Endometrium (tissue), 2 donors: Measurements from ENCODE around the gene SIK2.
A peak's percentile ranks its signal among the peaks of the same experiment; 100 is the strongest.

Experiments
- FAIRE-seq: peaks from 2 replicates; lab custom pipeline; 2012; peaks lifted over from hg19 to GRCh38; lab: Jason Lieb, UNC
- donor health status: control.
- donor health status: control.

SIK2 gene

GRCh38 chr11:111601979-111602864, at the start of gene SIK2:
SIK2 (plus strand) TSS chr11:111602449; CDS start chr11:111602564, 115 bp downstream.
- FAIRE-seq: no peak

- no peak for FAIRE-seq
These were observed 47.7 kb upstream of the SIK2 start for GRCh38 chr11:111554532-111554931.

- FAIRE-seq: no peak
These were observed 47.0 kb upstream of the SIK2 start for GRCh38 chr11:111555255-111555654.

DNA sequence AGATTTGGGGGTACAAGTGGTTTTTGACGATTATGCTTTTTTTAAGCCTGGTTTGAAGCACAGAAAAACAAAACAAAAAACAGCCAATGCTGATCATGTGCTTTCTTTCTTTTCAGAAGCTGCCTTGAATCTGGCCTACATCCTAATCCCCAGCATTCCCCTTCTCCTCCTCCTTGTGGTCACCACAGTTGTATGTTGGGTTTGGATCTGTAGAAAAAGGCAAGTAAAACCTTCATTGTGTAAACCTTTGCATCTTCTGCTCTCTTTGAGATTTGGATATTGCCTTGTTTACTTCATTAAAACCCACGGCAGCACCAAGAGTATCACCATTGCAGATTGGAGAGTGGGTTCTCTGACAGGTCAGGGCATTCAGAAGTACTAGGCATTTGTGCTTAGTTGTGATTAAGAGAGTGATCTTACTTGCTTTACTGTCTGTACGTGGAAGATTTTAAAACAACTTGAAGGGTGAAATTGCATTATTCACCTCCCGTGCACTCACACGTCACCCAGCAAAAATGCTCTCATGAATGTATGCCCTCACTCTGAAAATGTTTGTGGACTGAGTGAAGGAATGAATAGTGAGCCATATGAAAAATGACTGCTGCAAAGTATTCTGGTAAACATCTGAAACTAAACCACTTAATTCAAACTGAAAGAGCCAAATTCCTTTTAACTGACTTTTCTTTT, 44.7 kb upstream of the SIK2 start:
- FAIRE-seq: no peak

GRCh38 chr11:111559800-111560464, 42.3 kb upstream of the SIK2 start:
- FAIRE-seq: no peak

DNA sequence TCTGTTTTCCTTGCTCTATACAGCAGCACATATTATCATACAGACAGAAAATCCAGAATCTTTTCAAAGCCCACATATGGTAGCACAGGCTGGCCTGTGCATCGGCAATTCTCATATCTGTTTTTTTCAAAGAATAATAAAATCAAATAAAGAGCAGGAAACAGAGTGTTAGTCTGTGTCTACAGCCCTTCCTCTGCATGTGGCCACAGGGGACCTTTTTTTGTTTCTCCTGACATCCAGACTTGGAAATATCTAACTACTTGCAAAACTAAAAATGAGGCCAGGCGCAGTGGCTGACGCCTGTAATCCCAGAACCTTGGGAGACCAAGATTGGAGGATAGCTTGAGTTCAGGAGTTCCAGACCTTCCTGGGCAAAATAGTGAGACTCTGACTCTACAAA, 41.4 kb upstream of the SIK2 start:
- no peak for FAIRE-seq

GRCh38 chr11:111561306-111561705, 40.9 kb upstream of the SIK2 start:
- FAIRE-seq: no peak

DNA sequence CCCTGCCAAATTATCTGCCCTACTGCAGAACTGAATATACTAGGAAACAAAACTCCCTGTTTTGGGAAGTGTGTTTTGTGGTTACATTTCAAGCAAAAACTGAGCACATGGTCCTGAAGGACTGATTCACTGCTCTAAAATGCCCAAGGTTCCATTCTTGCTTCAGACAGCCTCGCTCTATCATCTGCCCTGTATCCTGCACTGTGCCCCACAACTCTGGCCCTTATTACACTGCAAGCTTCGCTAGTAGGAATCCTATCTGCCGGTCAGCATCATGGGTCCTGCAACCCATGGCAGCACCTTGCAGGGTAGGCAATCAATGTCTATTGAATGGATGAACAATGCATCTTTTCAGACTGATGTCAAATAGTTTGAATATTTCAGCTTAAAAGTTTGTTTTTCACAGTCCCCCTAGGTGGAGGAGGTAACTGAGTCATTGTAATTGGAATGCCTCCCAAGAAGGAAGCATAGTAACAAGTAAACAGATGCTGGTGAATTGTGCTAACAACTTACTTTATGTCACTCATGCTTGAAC, 40.4 kb upstream of the SIK2 start:
- FAIRE-seq: no peak

DNA sequence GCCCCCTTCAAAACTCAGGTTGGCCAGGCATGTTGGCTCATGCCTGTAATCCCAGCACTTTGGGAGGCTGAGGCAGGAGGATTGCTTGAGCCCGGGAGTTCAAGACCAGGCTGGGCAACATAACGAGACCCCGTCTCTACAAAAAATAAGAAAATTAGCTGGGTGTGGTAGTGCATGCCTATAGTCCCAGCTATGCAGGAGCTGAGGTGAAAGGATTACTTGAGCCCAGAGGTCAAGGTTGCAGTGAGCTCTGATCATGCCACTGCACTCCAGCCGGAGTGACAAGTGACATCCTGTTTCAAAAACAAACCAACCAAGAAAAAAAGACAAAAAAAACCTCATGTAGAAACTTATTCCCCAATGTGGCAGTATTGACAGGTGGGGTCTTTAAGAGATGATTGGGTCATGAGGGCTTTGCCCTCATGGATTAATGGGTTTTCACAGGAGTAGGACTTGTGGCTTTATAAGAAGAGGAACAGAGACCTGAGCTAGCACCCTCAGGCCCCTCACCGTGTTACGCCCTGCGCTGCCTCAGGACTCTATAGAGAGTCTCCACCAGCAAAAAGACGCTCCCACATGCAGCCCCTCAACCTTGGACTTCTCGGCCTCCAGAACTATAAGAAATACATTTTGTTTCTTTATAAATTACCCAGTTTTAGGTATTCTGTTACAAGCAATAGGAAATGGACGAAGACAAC, 39.4 kb upstream of the SIK2 start:
- FAIRE-seq: no peak

- peak; percentile 80 for FAIRE-seq
These were observed 37.0 kb upstream of the SIK2 start for GRCh38 chr11:111565114-111565720.

GRCh38 chr11:111566324-111566723, 35.9 kb upstream of the SIK2 start:
- no peak for FAIRE-seq

DNA sequence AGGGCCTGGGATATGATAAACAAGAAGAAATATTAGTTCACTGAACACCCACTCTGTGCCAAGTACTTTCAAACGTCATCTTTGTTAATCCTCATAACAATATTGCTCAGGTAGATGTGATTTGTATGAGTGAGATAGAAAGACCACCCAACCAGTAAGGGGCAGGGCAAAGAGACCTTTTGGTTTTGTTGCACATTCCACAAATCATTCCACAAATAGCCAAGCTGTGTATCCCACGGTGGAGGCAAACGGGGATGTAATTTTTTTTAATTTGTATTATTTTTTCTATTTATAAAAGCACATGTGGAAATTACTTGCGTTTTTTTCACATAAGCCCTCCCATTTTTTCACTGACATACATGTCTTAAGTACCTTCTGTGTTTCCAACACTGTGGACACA, 32.8 kb upstream of the SIK2 start:
- FAIRE-seq: peak; percentile 91

DNA sequence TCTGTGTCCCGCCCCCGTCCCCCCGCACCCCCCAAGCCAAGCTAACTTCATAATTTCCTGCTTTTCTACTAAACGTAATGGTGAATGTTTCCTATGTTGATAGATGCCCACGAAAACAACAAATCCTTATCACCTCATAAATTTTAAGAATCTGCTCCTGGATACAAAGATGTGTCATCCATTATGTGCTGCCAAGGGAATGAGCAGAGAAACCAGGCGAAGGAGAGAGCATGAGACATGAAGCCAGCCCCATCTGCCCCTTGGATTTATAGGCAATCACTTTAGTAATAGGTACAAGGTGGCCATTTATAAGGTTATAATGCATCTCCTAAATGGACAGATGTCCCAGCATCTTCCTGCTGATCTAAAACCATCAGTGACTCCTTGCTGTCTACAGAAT, 31.5 kb upstream of the SIK2 start:
- FAIRE-seq: no peak

- FAIRE-seq: no peak
These were observed 30.3 kb upstream of the SIK2 start for GRCh38 chr11:111571829-111572501.

DNA sequence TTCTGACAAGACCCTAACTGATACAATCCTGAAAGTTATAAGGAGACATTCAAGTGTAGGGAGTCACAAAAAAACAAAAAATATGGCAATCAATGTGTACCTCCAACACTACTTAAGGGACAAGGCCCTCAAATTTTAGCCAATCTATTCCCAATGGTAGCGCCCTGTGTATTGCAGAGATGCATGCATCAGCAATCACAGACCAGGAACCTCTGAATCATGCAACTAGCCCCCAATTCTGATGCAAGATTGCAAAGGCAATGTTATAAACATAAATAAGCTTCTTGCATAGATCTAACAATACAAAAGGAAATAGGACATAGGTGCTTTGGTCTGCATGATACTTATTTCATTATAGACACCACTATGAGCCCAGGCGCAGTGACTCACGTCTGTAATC, 29.7 kb upstream of the SIK2 start:
- FAIRE-seq: no peak

- no peak for FAIRE-seq
These were observed 28.4 kb upstream of the SIK2 start for GRCh38 chr11:111573821-111574249.

DNA sequence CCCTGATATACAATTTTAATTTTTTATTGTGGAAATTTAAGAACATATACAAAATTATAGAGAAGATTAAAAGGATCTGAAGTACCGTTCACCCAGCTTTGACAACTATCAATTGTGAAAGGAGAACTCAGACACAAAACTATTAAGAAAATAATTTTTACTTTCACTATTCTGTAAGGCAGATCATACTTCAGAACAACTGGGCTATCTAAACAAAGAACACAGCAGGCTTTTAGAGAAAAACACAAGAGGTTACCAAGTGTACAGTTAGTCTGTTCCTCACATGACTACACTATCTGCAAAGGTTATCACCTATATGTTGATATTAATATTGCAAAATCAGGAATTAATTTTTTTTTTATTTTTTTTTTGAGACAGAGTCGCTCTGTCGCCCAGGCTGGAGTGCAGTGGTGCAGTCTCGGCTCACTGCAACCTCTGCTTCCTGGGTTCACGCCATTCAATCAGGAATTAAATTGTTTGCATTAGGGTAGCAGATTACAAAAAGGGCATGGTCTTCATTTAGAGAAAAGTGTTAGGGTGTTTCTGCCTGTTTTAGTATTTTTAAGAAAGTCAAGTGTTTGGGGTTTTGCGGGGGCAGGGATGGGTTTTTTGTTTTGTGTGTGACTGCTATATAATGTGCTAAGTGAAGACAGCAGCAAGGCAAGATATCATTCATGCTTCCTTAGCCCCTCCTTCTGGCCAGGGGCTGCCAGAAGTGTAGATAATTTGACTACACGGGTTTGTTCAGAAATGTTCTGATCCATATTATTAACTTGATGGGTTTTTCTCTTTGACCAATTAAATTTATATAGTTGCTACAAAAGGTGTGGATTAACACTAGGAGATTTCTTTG, 27.6 kb upstream of the SIK2 start:
- no peak for FAIRE-seq

- FAIRE-seq: no peak
These were observed 26.5 kb upstream of the SIK2 start for GRCh38 chr11:111575740-111576139.

DNA sequence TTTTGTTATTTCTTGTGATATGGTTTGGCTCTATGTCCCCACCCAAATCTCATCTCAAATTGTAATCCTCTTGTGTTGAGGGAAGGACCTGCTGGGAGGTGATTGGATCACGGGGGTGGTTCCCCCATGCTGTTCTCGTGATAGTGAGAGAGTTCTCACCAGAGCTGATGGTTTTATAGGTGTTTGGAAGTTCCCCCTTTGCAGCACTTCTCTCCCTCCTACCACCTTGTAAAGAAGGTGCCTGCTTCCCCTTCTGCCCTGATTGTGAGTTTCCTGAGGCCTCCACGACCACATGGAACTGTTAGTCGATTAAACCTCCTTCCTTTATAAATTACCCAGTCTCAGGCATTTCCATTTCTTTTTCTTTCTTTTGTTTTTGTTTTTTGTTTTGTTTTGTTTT, 24.4 kb upstream of the SIK2 start:
- FAIRE-seq: no peak

DNA sequence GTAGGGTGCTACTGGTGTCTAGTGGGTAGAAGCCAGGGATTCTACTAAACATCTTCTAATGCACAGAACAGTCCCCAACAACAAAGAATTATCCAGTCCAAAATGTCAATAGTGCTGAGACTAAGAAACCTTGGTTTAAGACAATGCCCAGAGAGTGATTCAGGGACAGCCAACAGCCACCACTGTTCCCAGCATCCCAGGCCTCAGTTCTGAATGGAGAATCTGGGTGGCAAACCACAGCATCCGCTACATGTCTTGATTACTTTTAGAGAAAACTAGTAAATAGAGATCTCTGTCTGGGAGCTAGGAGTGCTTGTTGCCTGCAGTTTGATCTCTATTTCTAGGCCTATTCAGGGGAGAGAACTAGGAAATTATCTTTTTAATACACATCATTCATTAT, 20.9 kb upstream of the SIK2 start:
- FAIRE-seq: no peak
